GM18526 (cell line): Measurements from ENCODE around the gene IFRD1.

Experiments
- POLR2A ChIP-seq: IDR thresholded peaks from 3 replicates; pipeline ENCODE4 v1.6.1; 2011; ENCODE audit not compliant: insufficient read length; ENCODE audit errors: extremely low read depth

The IFRD1 gene

GRCh38 chr7:112520787-112521186 lies 70.5 kb downstream of the IFRD1 start:
- no peak for TF ChIP-seq POLR2A

GRCh38 chr7:112521942-112522341 lies 71.7 kb downstream of the IFRD1 start:
- no peak for TF ChIP-seq POLR2A

GRCh38 chr7:112523871-112524270 lies 73.6 kb downstream of the IFRD1 start:
- no peak for TF ChIP-seq POLR2A
